ENCODE measurements around the gene WDR38. TPM values are rescaled to one million over a fixed set of nuclear protein-coding genes. Genes with fewer than 3 reads are reported as not detected.
"Not testable (repeated sequence)": the region's sequence is repeated elsewhere in the genome, so short reads cannot be mapped to it uniquely, and the experiment has no call there.

Gene WDR38
- total RNA-seq, 1 donor from 2014 or later, result not detected

GRCh38 chr9:124831642-124832364, 21.5 kb upstream of the WDR38 start:
- no peak for DNase-seq (ENCODE audit: low read depth, low spot score)

DNA sequence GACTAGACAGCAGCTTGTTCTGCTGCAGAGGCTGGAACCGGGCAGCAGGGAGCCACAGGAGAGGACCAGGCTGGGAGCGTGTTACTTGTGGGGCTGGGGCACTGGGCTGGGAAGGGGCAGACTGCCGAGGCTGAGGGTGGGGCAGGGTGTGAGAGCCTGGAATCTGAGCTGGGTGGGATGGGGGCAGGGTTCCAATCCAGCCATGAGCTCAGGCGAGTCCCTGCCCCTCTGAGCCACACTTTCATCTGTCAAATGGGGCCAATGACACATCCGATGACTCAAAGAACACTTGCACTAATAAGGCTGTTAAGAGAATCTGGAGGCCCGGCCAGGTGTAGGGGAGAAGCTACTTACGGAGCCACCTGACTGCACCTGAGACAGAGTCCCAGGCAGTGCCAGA, 18.7 kb upstream of the WDR38 start:
- DNase-seq (ENCODE audit: low read depth, low spot score), result no peak

GRCh38 chr9:124835026-124835557, 18.2 kb upstream of the WDR38 start:
- DNase-seq (ENCODE audit: low read depth, low spot score), result peak; percentile 36

GRCh38 chr9:124838132-124838531, 15.1 kb upstream of the WDR38 start:
- not testable (repeated sequence) for DNase-seq (ENCODE audit: low read depth, low spot score)

DNA sequence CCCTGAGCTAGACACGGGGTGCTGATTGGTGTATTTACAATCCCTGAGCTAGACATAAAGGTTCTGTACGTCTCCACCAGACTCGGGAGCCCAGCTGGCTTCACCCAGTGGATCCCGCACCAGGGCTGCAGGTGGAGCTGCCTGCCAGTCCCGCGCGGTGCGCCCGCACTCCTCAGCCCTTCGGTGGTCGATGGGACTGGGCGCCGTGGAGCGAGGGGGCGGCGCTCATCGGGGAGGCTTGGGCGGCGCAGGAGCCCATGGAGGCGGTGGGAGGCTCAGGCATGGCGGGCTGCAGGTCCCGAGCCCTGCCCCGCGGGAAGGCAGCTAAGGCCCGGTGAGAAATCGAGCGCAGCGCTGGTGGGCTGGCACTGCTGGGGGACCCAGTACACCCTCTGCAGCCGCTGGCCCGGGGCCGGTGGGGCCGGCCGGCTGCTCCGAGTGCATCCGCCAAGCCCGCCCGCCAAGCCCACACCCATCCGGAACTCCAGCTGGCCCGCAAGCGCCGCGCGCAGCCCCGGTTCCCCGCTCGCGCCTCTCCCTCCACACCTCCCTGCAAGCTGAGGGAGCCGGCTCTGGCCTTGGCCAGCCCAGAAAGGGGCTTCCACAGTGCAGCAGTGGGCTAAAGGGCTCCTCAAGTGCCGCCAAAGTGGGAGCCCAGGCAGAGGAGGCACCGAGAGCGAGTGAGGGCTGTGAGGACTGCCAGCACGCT, 14.5 kb upstream of the WDR38 start:
- not testable (repeated sequence) for DNase-seq (ENCODE audit: low read depth, low spot score)

DNA sequence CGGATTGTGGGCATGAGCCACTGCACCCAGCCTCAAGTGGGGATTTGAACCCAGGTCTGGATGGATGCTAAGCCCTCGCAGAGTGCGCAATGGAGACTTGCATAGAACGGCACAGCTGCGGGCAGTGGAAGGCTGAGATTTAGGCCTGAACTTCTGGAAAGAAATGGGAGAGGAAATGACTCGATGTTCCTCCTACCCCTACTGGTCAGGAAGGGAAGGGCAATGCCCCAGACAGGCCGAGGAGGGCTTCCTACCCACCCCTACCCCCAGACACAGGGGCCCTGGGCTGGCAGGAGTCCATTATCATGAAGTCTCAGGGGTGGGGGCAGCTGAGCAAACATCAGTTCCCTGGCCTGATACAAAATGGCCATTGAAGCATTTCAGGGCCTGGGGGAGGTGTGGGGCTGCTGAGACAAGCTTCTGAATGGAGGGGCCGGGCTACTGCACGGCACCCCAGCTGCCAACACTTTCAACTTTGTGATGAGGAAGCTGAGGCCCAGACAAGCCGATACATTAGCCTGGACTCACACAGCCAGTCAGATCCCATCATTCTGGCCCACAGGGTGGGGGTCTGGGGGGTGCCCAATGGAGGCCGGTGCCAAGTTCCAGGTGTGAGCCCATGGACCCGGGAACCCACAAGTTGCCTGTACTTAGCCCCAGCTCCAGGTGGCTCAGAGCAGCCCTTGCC, 13.5 kb upstream of the WDR38 start:
- no peak for DNase-seq (ENCODE audit: low read depth, low spot score)

GRCh38 chr9:124840300-124840833, 12.9 kb upstream of the WDR38 start:
- DNase-seq (ENCODE audit: low read depth, low spot score), result no peak

DNA sequence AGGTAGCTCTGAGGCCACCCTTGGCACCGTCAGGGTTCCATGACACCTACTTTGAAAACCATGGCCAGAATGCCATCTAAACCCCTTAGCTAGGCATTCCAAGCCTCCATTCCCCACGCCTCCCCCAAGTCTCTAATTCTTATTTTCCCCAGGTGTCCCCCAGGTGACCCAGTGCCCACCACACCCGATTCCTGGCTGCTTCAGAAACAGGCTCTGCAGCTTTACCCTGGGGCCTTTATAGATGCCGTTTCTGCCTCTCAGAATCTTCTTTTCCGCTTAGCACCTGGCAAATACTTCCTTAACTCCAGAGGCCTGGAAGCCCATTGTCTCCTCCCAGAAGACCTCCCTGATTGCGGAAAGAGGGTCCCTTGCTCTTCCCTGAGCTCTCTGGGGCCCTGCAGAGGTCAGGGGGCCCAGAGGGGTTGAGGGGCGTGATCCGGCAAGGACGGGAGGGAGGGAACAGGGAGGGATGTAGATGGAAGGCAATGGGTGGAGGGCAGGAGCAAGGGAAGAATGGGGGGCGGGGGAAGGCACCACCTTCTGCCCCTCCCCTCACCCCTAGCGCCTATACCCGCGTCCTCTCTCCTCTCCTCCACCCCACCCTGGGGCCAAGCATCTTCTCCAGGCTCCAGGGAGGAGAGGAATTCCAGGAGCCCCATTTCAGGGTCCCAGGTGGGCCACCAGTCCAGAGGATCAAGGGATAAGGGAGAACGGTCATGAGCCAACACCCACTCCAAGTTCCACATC, 12.0 kb upstream of the WDR38 start:
- no peak for DNase-seq (ENCODE audit: low read depth, low spot score)

GRCh38 chr9:124843456-124844034, 9.7 kb upstream of the WDR38 start:
- no peak for DNase-seq (ENCODE audit: low read depth, low spot score)

GRCh38 chr9:124844291-124844690, 9.0 kb upstream of the WDR38 start:
- no peak for DNase-seq (ENCODE audit: low read depth, low spot score)

DNA sequence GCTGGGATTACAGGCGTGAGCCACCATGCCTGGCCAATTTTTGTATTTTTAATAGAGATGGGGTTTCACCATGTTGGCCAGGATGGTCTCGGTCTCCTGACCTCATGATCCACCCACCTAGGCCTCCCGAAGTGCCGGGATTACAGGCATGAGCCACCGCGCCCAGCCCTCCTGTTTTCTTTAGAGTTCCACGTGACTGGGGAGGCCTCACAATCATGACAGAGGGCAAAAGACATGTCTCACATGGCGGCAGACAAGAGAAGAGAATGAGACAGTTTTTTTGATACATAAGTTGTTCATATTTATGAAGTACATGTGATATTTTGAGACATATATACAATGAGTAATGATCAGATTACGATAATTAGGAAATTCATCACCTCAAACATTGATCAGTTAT, 6.8 kb upstream of the WDR38 start:
- not testable (repeated sequence) for DNase-seq (ENCODE audit: low read depth, low spot score)

GRCh38 chr9:124846969-124847368, 6.3 kb upstream of the WDR38 start:
- DNase-seq (ENCODE audit: low read depth, low spot score), result no peak

DNA sequence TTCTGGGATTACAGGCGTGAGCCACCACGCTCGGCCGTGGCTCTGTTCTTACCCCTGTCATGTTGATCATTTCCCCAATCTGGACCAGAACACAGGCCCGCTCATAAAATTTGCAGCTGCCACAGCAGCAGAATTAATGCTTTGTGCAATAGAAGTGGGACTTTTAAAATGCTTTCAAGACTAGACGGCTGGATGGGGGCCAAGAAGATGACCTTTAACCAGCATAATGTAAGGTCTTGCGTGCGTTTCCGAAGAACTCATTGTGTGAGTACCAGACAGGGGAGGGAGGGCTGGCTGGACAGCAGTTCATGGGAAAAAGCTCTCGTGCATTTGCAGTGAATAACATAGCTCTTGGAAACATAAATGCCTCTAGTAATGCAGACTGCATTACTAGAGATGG, 3.5 kb upstream of the WDR38 start:
- DNase-seq (ENCODE audit: low read depth, low spot score), result no peak

DNA sequence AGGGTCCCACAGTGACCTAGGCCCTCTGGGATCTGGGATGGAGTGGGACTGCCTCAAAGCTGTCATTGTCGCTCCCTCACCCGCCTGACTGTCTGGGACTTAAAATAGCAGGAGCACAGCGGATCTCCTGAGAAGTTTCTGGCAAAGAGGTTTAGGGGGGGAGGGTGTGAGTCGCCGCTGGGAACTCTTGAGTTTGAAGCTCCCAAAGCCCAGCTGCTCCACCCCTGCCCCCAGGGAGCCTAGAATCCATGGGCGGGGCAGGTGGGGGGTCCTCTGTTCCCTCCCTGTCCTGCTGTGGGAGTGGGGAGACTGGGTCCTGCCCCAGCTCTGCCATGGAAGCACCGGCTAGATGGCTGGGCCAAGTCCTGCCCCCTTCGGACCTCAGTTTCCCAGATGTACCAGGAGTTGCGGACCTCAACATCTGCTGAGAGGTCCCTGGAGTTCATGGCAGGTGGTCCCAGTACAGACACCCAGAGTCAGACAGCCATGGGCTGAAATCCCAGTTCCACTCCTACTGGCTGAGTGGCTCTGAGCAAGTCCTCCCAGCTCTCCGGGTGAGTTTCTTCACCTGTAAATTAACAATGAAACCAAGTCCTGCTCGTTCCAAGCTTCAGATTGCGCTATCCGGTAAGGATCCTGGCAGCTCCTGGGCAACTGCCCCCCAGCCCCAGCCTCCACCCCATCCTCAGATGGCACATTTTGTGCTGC, 985 bp upstream of the WDR38 start:
- no peak for DNase-seq (ENCODE audit: low read depth, low spot score)

DNA sequence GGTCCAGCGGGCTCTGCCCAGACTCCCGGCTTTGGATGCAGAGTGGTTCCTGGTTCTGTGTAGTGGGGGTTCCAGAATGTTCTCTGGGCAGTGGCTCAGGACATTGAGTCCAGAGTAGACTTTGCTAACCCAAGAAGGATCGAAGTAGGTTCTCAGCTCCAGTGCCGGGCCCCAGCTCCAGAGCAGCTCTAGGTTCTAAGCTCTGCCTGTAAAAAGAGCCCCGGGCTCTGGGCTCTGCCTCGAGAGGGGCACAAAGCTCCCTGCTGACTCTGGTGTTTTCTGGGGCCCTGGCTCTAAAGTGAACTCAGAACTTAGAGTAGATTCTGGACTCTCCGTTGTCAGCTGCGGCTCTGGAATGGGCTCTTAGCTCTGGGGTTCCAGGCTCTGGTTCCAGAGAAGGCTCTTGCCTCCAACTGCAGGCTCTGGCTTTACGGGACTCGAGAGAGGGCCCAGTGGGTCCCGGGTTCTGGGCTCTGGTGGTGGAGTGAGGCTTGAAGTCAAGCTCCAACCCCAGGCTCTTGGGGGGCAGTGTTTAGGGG, 414 bp downstream of the WDR38 start:
- DNase-seq (ENCODE audit: low read depth, low spot score), result no peak

DNA sequence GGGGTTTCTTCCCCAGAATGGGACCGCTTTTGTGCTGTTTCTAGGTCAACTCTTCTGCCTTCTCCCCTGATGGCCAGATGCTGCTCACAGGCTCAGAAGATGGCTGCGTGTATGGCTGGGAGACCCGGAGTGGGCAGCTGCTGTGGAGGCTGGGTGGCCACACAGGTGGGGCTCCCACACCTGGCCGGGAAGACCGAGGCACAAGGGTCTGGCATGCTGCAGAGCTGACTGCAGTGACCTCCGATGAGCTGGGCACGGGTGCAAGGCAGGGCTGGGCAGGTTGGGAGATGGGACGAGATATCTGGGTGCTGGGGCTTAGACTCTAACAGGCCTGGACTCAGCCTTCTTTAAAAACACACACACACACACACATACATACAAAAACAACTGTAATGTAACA, 901 bp downstream of the WDR38 start:
- DNase-seq (ENCODE audit: low read depth, low spot score), result no peak

DNA sequence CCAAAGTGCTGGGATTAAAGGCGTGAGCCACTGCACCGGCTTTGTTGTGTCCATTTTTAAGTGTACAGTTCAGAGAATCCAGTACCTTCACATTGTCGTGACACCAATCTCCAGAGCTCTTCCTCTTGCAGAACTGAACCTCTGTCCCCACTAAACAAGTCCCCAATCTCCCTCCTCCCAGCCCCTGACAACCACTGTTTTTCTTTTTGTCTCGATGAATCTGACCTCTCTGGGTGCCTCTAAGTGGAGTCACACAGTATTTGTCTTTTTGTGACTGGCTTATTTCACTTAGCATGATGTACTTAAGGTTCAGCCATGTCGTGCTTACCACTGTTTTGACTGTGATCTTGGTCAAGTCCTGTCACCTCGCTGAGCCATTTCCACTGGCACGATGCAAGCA, 1.6 kb downstream of the WDR38 start:
- no peak for DNase-seq (ENCODE audit: low read depth, low spot score)

DNA sequence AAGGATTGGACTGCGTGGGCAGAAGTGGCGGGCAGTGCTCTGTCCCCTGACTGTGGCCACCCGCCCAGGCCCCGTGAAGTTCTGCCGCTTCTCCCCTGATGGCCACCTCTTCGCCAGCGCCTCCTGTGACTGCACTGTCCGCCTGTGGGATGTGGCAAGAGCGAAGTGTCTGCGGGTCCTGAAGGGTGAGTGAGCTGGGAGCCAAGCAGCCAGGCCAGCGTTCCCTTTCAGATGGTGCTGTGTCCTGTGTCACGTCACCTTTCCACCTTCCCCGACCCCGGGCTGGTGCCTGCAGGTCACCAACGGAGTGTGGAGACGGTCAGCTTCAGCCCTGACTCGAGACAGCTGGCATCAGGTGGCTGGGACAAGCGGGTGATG, 2.3 kb downstream of the WDR38 start:
- no peak for DNase-seq (ENCODE audit: low read depth, low spot score)

DNA sequence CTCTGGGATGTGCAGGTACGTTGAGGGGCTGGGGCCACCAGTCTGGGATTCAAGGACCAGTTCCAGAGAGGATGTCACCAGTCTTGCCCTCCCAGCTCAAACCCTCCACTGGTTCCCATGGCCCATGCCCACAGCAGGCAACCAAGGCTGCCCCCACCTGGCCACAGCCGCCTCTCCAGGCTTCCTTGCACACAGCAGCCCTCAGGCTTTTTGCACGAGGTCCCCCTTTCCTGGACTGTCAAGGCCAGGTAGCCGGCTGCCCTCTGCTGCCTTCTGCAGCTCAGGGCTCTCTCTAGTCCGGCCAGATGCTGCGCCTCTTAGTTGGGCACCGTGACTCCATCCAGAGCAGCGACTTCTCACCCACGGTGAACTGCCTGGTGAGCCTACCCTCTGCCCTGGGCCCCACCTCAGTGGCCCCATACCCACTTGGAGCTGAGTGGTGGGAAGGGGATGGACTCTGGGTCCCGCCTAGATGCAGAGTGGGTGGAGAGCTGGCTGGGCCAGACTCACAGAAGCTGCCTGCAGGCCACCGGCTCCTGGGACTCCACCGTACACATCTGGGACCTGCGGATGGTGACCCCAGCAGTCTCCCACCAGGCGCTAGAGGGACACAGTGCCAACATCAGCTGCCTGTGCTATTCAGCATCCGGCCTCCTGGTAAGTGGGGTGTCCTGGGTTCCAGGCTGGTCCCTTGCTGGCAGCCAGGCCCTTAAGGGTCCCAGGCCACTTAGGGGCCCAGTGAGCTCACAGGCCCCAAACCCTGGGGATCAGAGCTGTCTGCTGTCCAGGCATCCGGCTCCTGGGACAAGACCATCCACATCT, 2.9 kb downstream of the WDR38 start:
- DNase-seq (ENCODE audit: low read depth, low spot score), result no peak

Measured in pulmonary artery endothelial cell (primary cell).